ENCODE results near the gene EDAR. TPM values are rescaled to one million over a fixed set of nuclear protein-coding genes. Genes with fewer than 3 reads are reported as not detected.
A peak's percentile ranks its signal among the peaks of the same experiment; 100 is the strongest.

Gene EDAR
- total and polyA plus RNA-seq, 8 donors = 0.47 to 8.1 (median 5.9) TPM; not detected in 1

DNA sequence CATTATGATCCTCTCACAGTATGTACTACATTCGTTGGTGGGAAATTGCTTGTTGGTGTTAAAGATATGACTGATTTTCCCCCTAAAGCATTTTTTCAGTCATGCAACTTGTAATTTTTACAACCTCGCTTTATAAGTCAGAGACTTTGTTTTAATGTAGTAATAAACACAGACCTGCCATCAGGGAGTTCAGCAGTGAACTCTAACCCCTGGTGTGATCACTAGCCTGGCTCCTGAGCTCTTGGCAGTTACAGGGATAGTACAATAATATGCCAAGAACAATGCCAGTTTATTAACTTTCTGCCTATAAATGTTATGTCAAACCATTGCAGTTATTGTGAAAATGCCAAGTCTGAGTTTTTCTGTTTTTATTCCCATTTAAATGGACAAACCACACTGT, 93.8 kb downstream of the EDAR start:
- ATAC-seq = no peak
- intact Hi-C loops (cut with DNase I) = no loop called here
- Histone ChIP-seq H3K9me3 (peaks cover 0 to 17% of the 10 kb centered on the region in 2 donors), H3K36me3 (no peaks in the 10 kb centered on the region), H3K27me3 (no peaks in the 10 kb centered on the region), H3K4me3 (no peak overlapping the region), H3K4me1 (no peaks in the 10 kb centered on the region), H3K27ac (no peak overlapping the region)
- no peak for TF ChIP-seq CTCF (IDR thresholded peaks at IDR 0.05)
- no peak for DNase-seq

DNA sequence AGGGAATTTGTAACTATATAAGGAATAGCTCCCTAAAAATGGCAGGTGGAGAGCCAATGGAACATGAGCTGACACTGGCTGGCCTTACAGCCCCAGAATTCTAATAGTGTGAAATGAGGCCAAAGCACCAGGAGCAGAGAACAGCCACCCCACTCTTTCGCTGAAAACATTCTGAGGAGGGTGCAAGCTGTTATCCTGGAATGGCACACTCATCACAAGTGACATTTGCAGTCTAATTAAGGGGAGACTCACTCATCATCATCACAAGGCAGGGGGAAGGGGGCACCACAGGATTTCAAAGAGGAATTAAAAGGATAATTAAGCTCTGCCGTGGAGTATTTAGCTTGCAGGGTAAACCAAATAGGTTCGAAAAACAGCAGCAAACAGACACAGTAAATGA, 94.3 kb downstream of the EDAR start:
- Histone ChIP-seq H3K9me3 (peaks cover 0 to 20% of the 10 kb centered on the region in 2 donors), H3K27ac (no peak overlapping the region), H3K4me1 (no peaks in the 10 kb centered on the region), H3K36me3 (no peaks in the 10 kb centered on the region), H3K27me3 (no peaks in the 10 kb centered on the region), H3K4me3 (no peak overlapping the region)
- TF ChIP-seq CTCF (IDR thresholded peaks at IDR 0.05) = no peak
- intact Hi-C loops (cut with DNase I) = no loop called here
- ATAC-seq = no peak
- DNase-seq = no peak

- no peak for DNase-seq
- H3K36me3 ChIP-seq = no peaks in the 10 kb centered on the region
- no peak overlapping the region for H3K4me3 ChIP-seq
- no peak for TF ChIP-seq CTCF (IDR thresholded peaks at IDR 0.05)
- intact Hi-C loops (cut with DNase I) = no loop called here
- no peaks in the 10 kb centered on the region for H3K27me3 ChIP-seq
- ATAC-seq = no peak
- no peak overlapping the region for H3K27ac ChIP-seq
- peaks cover 0 to 21% of the 10 kb centered on the region in 2 donors for H3K9me3 ChIP-seq
- H3K4me1 ChIP-seq = no peaks in the 10 kb centered on the region
Observed at GRCh38 chr2:108893277-108893676, 95.7 kb downstream of the EDAR start.

GRCh38 chr2:108889907-108890306, 99.1 kb downstream of the EDAR start:
- DNase-seq (no peak), ATAC-seq (no peak)
- H3K4me3 ChIP-seq = no peak overlapping the region
- TF ChIP-seq CTCF (IDR thresholded peaks at IDR 0.05) = no peak
- no peaks in the 10 kb centered on the region for H3K36me3 ChIP-seq
- intact Hi-C loops (cut with DNase I) = no loop called here
- no peaks in the 10 kb centered on the region for H3K4me1 ChIP-seq
- peaks cover 0 to 32% of the 10 kb centered on the region in 2 donors for H3K9me3 ChIP-seq
- no peaks in the 10 kb centered on the region for H3K27me3 ChIP-seq
- no peak overlapping the region for H3K27ac ChIP-seq

DNA sequence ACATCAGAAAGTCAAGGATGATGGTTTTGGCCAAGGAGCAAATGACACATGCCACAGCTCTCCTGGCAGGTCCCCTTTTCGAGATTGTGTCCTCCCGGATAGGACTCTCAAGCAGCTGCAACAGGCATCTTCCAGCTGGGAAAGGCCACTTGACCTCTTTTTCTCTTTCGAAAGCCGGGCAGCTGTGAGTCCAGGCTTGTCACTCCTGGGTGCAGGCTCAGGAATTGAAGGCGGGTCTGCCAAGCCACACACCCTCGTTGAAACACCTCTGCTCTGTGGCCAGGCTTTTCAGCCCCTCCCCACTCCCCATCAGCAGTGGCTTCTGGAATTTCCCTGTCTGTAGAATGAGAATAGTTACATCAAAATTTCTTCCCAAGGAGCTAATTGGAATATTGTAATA, 104.4 kb downstream of the EDAR start:
- Histone ChIP-seq H3K36me3 (no peaks in the 10 kb centered on the region), H3K9me3 (peaks cover 0 to 30% of the 10 kb centered on the region in 2 donors), H3K4me3 (no peak overlapping the region), H3K4me1 (no peaks in the 10 kb centered on the region), H3K27ac (no peak overlapping the region), H3K27me3 (no peaks in the 10 kb centered on the region)
- intact Hi-C loops (cut with DNase I) = no loop called here
- no peak for TF ChIP-seq CTCF (IDR thresholded peaks at IDR 0.05)
- ATAC-seq (peak; percentile 94), DNase-seq (peak in 3 of 4 donors; percentile 15 to 43 (median 25))

Data from left lung (tissue), 10 donors.